ENCODE results near the gene ORAI1.
A peak's percentile ranks its signal among the peaks of the same experiment; 100 is the strongest.

Gene ORAI1

GRCh38 chr12:121618659-121619233 lies 7.6 kb upstream of the ORAI1 start:
- Histone ChIP-seq H3K4me1 (ENCODE audit: insufficient read depth, poor library complexity, severe bottlenecking) (no peaks in the 10 kb centered on the region), H3K27ac (ENCODE audit: poor library complexity, severe bottlenecking) (no peak overlapping the region), H3K27me3 (ENCODE audit: insufficient read depth, poor library complexity, severe bottlenecking) (no peaks in the 10 kb centered on the region), H3K9me3 (ENCODE audit: severe bottlenecking) (no peaks in the 10 kb centered on the region), H3K36me3 (ENCODE audit: low read depth) (no peaks in the 10 kb centered on the region), H3K4me3 (ENCODE audit: severe bottlenecking) (no peak overlapping the region)
- ATAC-seq (ENCODE audit: low read depth) (no peak), DNase-seq (ENCODE audit: low spot score) (no peak)
- TF ChIP-seq, protein P1, sequence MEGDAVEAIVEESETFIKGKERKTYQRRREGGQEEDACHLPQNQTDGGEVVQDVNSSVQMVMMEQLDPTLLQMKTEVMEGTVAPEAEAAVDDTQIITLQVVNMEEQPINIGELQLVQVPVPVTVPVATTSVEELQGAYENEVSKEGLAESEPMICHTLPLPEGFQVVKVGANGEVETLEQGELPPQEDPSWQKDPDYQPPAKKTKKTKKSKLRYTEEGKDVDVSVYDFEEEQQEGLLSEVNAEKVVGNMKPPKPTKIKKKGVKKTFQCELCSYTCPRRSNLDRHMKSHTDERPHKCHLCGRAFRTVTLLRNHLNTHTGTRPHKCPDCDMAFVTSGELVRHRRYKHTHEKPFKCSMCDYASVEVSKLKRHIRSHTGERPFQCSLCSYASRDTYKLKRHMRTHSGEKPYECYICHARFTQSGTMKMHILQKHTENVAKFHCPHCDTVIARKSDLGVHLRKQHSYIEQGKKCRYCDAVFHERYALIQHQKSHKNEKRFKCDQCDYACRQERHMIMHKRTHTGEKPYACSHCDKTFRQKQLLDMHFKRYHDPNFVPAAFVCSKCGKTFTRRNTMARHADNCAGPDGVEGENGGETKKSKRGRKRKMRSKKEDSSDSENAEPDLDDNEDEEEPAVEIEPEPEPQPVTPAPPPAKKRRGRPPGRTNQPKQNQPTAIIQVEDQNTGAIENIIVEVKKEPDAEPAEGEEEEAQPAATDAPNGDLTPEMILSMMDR (IDR thresholded peaks at IDR 0.05; ENCODE audit: poor library complexity, severe bottlenecking), result no peak

DNA sequence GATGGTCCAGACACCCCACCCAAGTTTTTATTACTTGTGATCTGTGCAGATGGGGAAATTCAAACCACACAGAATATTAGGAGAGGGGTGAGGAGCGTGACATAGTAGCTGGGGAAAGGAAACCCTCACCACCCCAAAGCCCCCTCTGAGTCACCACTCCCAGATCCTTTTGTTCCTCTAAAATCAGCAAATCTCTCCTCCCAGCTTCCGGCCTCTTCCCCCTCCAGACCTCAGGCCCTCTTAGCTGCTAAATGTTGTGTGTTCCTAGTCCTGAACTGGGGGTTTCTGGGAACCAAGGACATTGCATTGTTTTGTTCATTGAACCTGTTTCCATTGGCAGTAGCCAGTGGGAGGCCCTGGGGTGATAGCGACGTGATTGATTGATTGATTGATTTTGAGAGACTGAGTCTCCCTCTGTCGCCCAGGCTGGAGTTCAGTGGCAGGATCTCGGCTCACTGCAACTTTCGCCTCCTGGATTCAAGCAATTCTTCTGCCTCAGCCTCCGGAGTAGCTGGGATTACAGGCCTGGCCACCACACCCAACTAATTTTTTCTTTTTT lies 5.9 kb upstream of the ORAI1 start:
- ATAC-seq (ENCODE audit: low read depth) (no peak), DNase-seq (ENCODE audit: low spot score) (no peak)
- Histone ChIP-seq H3K27me3 (ENCODE audit: insufficient read depth, poor library complexity, severe bottlenecking) (no peaks in the 10 kb centered on the region), H3K4me3 (ENCODE audit: severe bottlenecking) (no peak overlapping the region), H3K9me3 (ENCODE audit: severe bottlenecking) (no peaks in the 10 kb centered on the region), H3K27ac (ENCODE audit: poor library complexity, severe bottlenecking) (no peak overlapping the region), H3K36me3 (ENCODE audit: low read depth) (no peaks in the 10 kb centered on the region), H3K4me1 (ENCODE audit: insufficient read depth, poor library complexity, severe bottlenecking) (no peaks in the 10 kb centered on the region)
- TF ChIP-seq, protein P1 (IDR thresholded peaks at IDR 0.05; ENCODE audit: poor library complexity, severe bottlenecking), result no peak

GRCh38 chr12:121626853-121627640 lies 717 bp downstream of the ORAI1 start:
- peaks cover 15% of the 10 kb centered on the region for H3K4me1 ChIP-seq (ENCODE audit: insufficient read depth, poor library complexity, severe bottlenecking)
- TF ChIP-seq, protein P1 (IDR thresholded peaks at IDR 0.05; ENCODE audit: poor library complexity, severe bottlenecking), result peak; percentile 31
- DNase-seq (ENCODE audit: low spot score), result peak; percentile 71

DNA sequence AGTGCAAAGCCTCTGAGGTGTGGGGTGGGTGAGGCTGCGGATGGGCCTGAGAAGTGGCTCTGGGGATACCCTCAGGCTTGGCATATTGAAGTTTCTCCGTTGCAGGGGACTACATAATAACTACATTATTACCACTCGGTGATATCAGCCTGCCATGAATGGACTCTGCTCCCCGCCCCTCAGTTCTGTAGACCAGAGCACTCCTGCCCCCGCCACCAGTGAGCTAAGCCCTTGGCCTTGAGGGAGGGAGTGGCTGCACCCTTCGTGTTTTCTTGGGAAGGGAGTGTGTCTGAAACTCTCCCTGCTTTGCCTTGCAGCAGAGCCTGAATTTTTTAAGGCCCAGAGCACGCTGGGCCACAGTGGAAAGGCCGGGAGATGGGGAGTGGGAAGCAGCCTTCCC lies 1.7 kb downstream of the ORAI1 start:
- H3K27me3 ChIP-seq (ENCODE audit: insufficient read depth, poor library complexity, severe bottlenecking), result no peaks in the 10 kb centered on the region
- no peaks in the 10 kb centered on the region for H3K9me3 ChIP-seq (ENCODE audit: severe bottlenecking)
- H3K4me1 ChIP-seq (ENCODE audit: insufficient read depth, poor library complexity, severe bottlenecking), result peaks cover 15% of the 10 kb centered on the region
- DNase-seq (ENCODE audit: low spot score), result no peak
- ATAC-seq (ENCODE audit: low read depth), result no peak
- H3K27ac ChIP-seq (ENCODE audit: poor library complexity, severe bottlenecking), result peak overlapping the region; percentile 78
- peaks cover 5% of the 10 kb centered on the region for H3K36me3 ChIP-seq (ENCODE audit: low read depth)
- H3K4me3 ChIP-seq (ENCODE audit: severe bottlenecking), result no peak overlapping the region
- TF ChIP-seq, protein P1 (IDR thresholded peaks at IDR 0.05; ENCODE audit: poor library complexity, severe bottlenecking), result no peak

More at GRCh38 chr12:121626853-121627640, 717 bp downstream of the ORAI1 start:
- Histone ChIP-seq H3K9me3 (ENCODE audit: severe bottlenecking) (no peaks in the 10 kb centered on the region), H3K27ac (ENCODE audit: poor library complexity, severe bottlenecking) (peak overlapping the region; percentile 78), H3K36me3 (ENCODE audit: low read depth) (no peaks in the 10 kb centered on the region; the same call in none of the 2 replicates), H3K27me3 (ENCODE audit: insufficient read depth, poor library complexity, severe bottlenecking) (no peaks in the 10 kb centered on the region), H3K4me3 (ENCODE audit: severe bottlenecking) (peak overlapping the region; percentile 73)
- ATAC-seq (ENCODE audit: low read depth), result peak; percentile 72

All from RWPE2 (cell line).